HFF-Myc (cell line): ENCODE measurements around the gene ITM2C.

Source experiments
- DNase-seq: peaks from one replicate; pipeline ENCODE4 v3.0.0-alpha.2; 2011; ENCODE audit warnings: low read depth; ENCODE audit errors: extremely low read depth
- H3K4me3 ChIP-seq: replicated peaks from 2 replicates; pipeline ENCODE4 v1.5.1; 2011; ENCODE audit warnings: low read depth, mild to moderate bottlenecking, control low read depth, low read length
- TF ChIP-seq, protein P1 (sequence below): IDR thresholded peaks from 2 replicates; pipeline ENCODE4 v1.5.1; 2012; ENCODE audit warnings: mild to moderate bottlenecking, low read depth, low read length, control low read depth; ENCODE audit errors: missing control alignments

Gene ITM2C

DNA sequence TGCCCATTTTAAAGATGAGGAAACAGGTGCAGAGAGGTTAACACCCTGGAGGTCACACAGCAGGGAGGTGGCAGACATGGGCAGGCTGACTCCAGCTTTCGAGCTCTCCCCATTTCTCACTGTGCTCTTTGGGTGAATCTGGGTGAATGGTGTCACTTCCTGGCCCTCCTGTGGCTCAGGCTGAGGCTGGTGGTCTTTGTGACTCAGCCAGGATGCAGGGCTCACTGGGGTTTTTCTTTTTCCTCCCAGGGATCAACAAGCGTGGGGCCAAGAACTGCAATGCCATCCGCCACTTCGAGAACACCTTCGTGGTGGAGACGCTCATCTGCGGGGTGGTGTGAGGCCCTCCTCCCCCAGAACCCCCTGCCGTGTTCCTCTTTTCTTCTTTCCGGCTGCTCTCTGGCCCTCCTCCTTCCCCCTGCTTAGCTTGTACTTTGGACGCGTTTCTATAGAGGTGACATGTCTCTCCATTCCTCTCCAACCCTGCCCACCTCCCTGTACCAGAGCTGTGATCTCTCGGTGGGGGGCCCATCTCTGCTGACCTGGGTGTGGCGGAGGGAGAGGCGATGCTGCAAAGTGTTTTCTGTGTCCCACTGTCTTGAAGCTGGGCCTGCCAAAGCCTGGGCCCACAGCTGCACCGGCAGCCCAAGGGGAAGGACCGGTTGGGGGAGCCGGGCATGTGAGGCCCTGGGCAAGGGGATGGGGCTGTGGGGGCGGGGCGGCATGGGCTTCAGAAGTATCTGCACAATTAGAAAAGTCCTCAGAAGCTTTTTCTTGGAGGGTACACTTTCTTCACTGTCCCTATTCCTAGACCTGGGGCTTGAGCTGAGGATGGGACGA is 13.2 kb downstream of the ITM2C start:
- DNase-seq: no peak
- TF ChIP-seq, protein P1, sequence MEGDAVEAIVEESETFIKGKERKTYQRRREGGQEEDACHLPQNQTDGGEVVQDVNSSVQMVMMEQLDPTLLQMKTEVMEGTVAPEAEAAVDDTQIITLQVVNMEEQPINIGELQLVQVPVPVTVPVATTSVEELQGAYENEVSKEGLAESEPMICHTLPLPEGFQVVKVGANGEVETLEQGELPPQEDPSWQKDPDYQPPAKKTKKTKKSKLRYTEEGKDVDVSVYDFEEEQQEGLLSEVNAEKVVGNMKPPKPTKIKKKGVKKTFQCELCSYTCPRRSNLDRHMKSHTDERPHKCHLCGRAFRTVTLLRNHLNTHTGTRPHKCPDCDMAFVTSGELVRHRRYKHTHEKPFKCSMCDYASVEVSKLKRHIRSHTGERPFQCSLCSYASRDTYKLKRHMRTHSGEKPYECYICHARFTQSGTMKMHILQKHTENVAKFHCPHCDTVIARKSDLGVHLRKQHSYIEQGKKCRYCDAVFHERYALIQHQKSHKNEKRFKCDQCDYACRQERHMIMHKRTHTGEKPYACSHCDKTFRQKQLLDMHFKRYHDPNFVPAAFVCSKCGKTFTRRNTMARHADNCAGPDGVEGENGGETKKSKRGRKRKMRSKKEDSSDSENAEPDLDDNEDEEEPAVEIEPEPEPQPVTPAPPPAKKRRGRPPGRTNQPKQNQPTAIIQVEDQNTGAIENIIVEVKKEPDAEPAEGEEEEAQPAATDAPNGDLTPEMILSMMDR: no peak
- no peak overlapping the region for H3K4me3 ChIP-seq

DNA sequence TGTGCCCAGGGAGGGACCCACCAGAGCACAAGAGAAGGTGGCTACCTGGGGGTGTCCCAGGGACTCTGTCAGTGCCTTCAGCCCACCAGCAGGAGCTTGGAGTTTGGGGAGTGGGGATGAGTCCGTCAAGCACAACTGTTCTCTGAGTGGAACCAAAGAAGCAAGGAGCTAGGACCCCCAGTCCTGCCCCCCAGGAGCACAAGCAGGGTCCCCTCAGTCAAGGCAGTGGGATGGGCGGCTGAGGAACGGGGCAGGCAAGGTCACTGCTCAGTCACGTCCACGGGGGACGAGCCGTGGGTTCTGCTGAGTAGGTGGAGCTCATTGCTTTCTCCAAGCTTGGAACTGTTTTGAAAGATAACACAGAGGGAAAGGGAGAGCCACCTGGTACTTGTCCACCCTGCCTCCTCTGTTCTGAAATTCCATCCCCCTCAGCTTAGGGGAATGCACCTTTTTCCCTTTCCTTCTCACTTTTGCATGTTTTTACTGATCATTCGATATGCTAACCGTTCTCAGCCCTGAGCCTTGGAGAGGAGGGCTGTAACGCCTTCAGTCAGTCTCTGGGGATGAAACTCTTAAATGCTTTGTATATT is 14.0 kb downstream of the ITM2C start:
- no peak for DNase-seq
- TF ChIP-seq, protein P1: no peak
- no peak overlapping the region for H3K4me3 ChIP-seq

DNA sequence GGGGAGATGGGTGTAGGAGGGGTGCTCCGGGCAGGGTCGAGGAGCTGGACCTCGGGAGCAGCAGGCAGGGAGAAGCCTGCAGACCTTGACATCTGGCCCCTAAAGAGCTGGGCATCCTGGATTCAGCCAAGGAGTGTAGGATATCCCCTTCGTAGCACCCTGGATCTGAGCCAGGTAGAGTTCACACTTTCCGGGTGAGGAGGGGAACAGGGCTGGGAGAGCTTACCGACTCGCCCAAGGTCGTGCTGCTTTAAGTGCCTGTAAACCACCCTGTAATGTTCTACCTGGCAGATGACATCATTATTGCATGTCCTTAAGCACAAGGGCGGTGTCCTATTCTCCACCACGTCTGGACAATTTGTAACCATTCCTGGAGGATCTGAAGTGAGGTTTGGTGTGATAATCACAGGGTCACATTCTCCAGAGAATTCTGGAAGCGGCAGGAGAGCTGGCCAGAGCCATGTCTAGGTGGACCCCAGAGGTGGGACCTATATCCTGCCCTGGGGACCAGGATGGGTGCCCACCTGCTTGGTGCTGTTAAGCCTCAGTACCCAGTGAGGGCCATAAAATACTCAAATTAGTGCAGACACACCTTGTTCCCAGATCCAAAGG is 14.6 kb downstream of the ITM2C start:
- TF ChIP-seq, protein P1: no peak
- DNase-seq: no peak
- no peak overlapping the region for H3K4me3 ChIP-seq

DNA sequence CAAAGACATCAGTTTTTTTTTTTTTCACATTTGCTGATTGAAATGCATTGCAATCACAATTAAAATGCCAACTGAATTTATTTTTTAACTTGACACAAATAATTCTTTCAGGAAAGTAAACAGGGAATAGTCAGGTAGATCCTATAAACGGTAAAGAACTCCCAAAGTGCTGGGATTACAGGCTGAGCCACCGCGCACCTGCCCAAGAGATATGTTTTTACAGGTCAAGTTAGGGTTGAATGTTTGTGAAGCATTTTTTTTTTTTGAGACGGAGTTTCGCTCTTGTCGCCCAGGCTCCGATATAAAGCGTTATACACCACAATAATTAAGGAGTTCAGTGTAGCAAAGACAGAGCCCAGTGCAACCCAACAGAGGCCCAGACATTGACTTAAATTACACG is 15.1 kb downstream of the ITM2C start:
- DNase-seq: no peak
- no peak overlapping the region for H3K4me3 ChIP-seq
- TF ChIP-seq, protein P1: no peak

DNA sequence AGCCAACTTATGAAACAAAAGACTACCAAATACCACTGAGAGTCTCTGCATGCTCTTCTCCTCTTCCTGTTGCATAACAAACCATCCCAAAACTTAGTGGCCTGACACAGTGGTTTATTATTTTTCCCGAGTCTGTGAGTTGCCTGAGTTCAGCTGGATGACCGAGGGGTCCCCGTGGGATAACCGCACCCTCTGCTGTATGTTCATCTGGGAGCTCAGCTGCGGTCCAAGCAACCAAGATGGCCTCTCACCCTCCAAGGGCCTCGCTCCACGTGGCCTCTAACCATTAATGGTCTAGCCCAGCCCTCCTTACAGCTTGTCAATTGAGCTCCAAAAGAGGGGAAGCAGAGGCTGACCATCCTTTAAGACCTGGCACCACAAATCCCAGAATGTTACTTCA is 17.1 kb downstream of the ITM2C start:
- no peak overlapping the region for H3K4me3 ChIP-seq
- TF ChIP-seq, protein P1: no peak
- no peak for DNase-seq

DNA sequence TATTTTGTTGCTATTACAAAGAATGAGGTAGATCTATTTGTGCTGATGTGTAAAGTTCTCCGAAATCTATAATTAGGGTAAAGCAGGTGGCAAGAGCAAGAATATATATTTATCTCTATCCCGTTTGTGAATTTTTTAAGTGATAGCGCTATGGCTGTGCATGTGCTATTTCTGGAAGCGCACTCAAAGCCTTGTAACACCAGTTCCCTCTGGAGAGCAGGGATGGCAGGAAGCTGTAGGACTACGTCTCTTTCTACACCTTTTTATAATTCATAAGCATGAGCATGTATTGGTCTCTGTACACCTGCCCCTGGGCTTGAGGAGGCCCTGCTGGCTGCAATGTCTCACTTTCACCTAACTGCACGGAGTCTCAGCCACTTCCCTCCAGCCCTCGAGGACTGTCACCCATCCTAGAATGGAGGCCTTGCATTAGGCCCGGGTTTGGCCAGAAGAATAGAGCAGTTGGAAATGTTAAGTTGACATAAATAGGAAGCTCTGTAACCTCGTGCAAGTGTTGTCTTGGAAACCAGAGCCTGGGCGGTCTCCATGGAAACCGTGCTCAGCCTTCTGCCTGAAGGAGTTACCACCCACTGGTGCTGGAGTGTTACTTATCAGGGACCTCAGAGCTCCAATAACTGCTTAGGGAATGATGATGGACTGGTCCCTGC is 20.9 kb downstream of the ITM2C start:
- TF ChIP-seq, protein P1: no peak
- no peak overlapping the region for H3K4me3 ChIP-seq
- peak; percentile 15 for DNase-seq
